Measurements from ENCODE around the gene TGFBRAP1. TPM values are rescaled to one million over a fixed set of nuclear protein-coding genes. Genes with fewer than 3 reads are reported as not detected.

The TGFBRAP1 gene
- total RNA-seq, 3 donors from 2014 or later (not counting 1 experiment from before 2014, with no cell fraction given) = 22.7 to 31.8 (median 27.7) TPM

GRCh38 chr2:105272176-105272575, 57.4 kb downstream of the TGFBRAP1 start:
- ATAC-seq (no peak), DNase-seq (no peak)
- Mint-ChIP-seq H3K27ac (no peak overlapping the region), H3K4me1 (no peaks in the 10 kb centered on the region), H3K36me3 (peaks cover 10% of the 10 kb centered on the region), H3K9me3 (no peaks in the 10 kb centered on the region), H3K27me3 (ENCODE audit: low read depth in 2 of 2) (no peaks in the 10 kb centered on the region), H3K4me3 (no peak overlapping the region)
- Histone ChIP-seq H3K4me1 (ENCODE audit: control insufficient read depth, insufficient read depth, low read length) (no peaks in the 10 kb centered on the region), H3K9me3 (ENCODE audit: control insufficient read depth, insufficient read depth, low read length) (no peaks in the 10 kb centered on the region), H3K27me3 (ENCODE audit: control insufficient read depth, insufficient read depth, low read length) (no peaks in the 10 kb centered on the region), H3K36me3 (ENCODE audit: control insufficient read depth, insufficient read depth, low read length) (peaks cover 81% of the 10 kb centered on the region), H3K4me3 (ENCODE audit: low read length) (no peak overlapping the region), H3K27ac (ENCODE audit: low read length) (no peak overlapping the region)
- 91% methylated on average over 9 of the region's 9 CpGs for WGBS (ENCODE audit: insufficient coverage)
- intact Hi-C loops (cut with micrococcal nuclease) = no loop called here
- TF ChIP-seq CTCF (IDR thresholded peaks at IDR 0.05) = no peak

DNA sequence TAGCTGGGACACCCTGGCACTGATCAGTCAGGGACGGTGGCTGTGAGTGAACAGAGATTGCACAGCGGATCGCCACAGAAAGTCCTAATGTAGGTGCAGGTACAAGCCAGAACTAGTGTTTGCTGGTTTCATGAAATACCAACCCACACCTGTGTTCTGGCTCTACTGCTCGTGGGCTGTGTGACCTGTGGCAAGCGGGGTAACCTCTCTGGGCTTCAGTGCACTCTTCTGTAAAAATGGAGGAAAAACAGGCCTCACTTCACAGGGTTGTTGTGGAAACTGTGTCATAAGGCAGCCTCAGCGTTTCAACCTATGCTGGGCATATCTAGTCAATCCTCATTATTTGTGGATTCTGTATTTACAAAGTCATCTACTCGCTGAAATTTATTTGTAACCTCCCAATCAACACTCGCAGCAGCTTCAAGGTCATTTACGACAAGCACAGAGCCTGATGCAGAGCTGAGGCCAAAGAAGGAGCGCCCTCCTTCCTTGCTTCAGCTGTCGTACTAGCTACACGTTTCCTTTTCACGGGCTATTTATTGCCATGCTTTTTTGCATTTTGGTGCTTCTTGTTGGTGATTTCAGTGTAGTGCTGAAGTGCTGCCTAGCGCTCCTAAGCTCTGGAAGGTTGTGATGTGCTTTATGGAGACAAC, 58.0 kb downstream of the TGFBRAP1 start:
- Histone ChIP-seq H3K9me3 (ENCODE audit: control insufficient read depth, insufficient read depth, low read length) (no peaks in the 10 kb centered on the region), H3K4me1 (ENCODE audit: control insufficient read depth, insufficient read depth, low read length) (no peaks in the 10 kb centered on the region), H3K4me3 (ENCODE audit: low read length) (no peak overlapping the region), H3K27me3 (ENCODE audit: control insufficient read depth, insufficient read depth, low read length) (no peaks in the 10 kb centered on the region), H3K27ac (ENCODE audit: low read length) (no peak overlapping the region), H3K36me3 (ENCODE audit: control insufficient read depth, insufficient read depth, low read length) (peaks cover 80% of the 10 kb centered on the region)
- Mint-ChIP-seq H3K27me3 (ENCODE audit: low read depth in 2 of 2) (no peaks in the 10 kb centered on the region), H3K4me1 (no peaks in the 10 kb centered on the region), H3K27ac (no peak overlapping the region), H3K4me3 (no peak overlapping the region), H3K9me3 (no peaks in the 10 kb centered on the region), H3K36me3 (peaks cover 10% of the 10 kb centered on the region)
- no peak for TF ChIP-seq CTCF (IDR thresholded peaks at IDR 0.05)
- no peak for DNase-seq
- 91% methylated on average over 14 of the region's 14 CpGs for WGBS (ENCODE audit: insufficient coverage)
- ATAC-seq = no peak
- intact Hi-C loops (cut with micrococcal nuclease) = no loop called here

GRCh38 chr2:105269426-105269825, 60.1 kb downstream of the TGFBRAP1 start:
- Mint-ChIP-seq H3K27me3 (ENCODE audit: low read depth in 2 of 2) (no peaks in the 10 kb centered on the region), H3K27ac (no peak overlapping the region), H3K4me1 (no peaks in the 10 kb centered on the region), H3K9me3 (no peaks in the 10 kb centered on the region), H3K4me3 (no peak overlapping the region), H3K36me3 (peaks cover 10% of the 10 kb centered on the region)
- Histone ChIP-seq H3K36me3 (ENCODE audit: control insufficient read depth, insufficient read depth, low read length) (peaks cover 79% of the 10 kb centered on the region), H3K27me3 (ENCODE audit: control insufficient read depth, insufficient read depth, low read length) (no peaks in the 10 kb centered on the region), H3K27ac (ENCODE audit: low read length) (no peak overlapping the region), H3K4me3 (ENCODE audit: low read length) (no peak overlapping the region), H3K4me1 (ENCODE audit: control insufficient read depth, insufficient read depth, low read length) (no peaks in the 10 kb centered on the region), H3K9me3 (ENCODE audit: control insufficient read depth, insufficient read depth, low read length) (no peaks in the 10 kb centered on the region)
- TF ChIP-seq CTCF (IDR thresholded peaks at IDR 0.05) = no peak
- DNase-seq (no peak), ATAC-seq (no peak)
- 97% methylated on average over 21 of the region's 21 CpGs for WGBS (ENCODE audit: insufficient coverage)
- intact Hi-C loops (cut with micrococcal nuclease) = no loop called here

- no peak for TF ChIP-seq CTCF (IDR thresholded peaks at IDR 0.05)
- ATAC-seq (no peak), DNase-seq (no peak)
- H3K9me3 Mint-ChIP-seq = no peaks in the 10 kb centered on the region
- Histone ChIP-seq H3K36me3 (ENCODE audit: control insufficient read depth, insufficient read depth, low read length) (peaks cover 21% of the 10 kb centered on the region), H3K27me3 (ENCODE audit: control insufficient read depth, insufficient read depth, low read length) (no peaks in the 10 kb centered on the region), H3K4me3 (ENCODE audit: low read length) (no peak overlapping the region), H3K9me3 (ENCODE audit: control insufficient read depth, insufficient read depth, low read length) (no peaks in the 10 kb centered on the region), H3K27ac (ENCODE audit: low read length) (no peak overlapping the region), H3K4me1 (ENCODE audit: control insufficient read depth, insufficient read depth, low read length) (no peaks in the 10 kb centered on the region)
- WGBS (ENCODE audit: insufficient coverage) = 95% methylated on average over 9 of the region's 10 CpGs
- H3K36me3 Mint-ChIP-seq = peaks cover under 1% of the 10 kb centered on the region
- H3K4me3 Mint-ChIP-seq = no peak overlapping the region
- intact Hi-C loops (cut with micrococcal nuclease) = no loop called here
- H3K27me3 Mint-ChIP-seq (ENCODE audit: low read depth in 2 of 2) = no peaks in the 10 kb centered on the region
- no peaks in the 10 kb centered on the region for H3K4me1 Mint-ChIP-seq
- H3K27ac Mint-ChIP-seq = no peak overlapping the region
Measured at GRCh38 chr2:105262651-105263091, 66.9 kb downstream of the TGFBRAP1 start.

Measured in natural killer cell (primary cell).